ENCODE results near the gene CRBN. TPM values are rescaled to one million over a fixed set of nuclear protein-coding genes. Genes with fewer than 3 reads are reported as not detected.

The CRBN gene
- total RNA-seq, 2 experiments from 2014 or later: 33.7 to 35.0 TPM

GRCh38 chr3:3212781-3213440, 33.4 kb upstream of the CRBN start:
- Mint-ChIP-seq H3K4me1 (ENCODE audit: low read depth) (no peaks in the 10 kb centered on the region), H3K36me3 (ENCODE audit: low read depth) (no peaks in the 10 kb centered on the region), H3K4me3 (no peak overlapping the region), H3K27ac (no peak overlapping the region), H3K9me3 (no peaks in the 10 kb centered on the region), H3K27me3 (no peaks in the 10 kb centered on the region)
- ChIA-PET CTCF (interaction anchor here (2.1 to 5.1 kb wide), 2 partner anchors 12 to 13 kb away, joined by 11 to 39 read pairs; no protein-coding TSS in a partner anchor), POLR2A (no interaction called here)
- intact Hi-C loops (cut with micrococcal nuclease): no loop called here
- TF ChIP-seq, protein P1, sequence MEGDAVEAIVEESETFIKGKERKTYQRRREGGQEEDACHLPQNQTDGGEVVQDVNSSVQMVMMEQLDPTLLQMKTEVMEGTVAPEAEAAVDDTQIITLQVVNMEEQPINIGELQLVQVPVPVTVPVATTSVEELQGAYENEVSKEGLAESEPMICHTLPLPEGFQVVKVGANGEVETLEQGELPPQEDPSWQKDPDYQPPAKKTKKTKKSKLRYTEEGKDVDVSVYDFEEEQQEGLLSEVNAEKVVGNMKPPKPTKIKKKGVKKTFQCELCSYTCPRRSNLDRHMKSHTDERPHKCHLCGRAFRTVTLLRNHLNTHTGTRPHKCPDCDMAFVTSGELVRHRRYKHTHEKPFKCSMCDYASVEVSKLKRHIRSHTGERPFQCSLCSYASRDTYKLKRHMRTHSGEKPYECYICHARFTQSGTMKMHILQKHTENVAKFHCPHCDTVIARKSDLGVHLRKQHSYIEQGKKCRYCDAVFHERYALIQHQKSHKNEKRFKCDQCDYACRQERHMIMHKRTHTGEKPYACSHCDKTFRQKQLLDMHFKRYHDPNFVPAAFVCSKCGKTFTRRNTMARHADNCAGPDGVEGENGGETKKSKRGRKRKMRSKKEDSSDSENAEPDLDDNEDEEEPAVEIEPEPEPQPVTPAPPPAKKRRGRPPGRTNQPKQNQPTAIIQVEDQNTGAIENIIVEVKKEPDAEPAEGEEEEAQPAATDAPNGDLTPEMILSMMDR (IDR thresholded peaks at IDR 0.05): no peak
- ATAC-seq (no peak), DNase-seq (no peak)

DNA sequence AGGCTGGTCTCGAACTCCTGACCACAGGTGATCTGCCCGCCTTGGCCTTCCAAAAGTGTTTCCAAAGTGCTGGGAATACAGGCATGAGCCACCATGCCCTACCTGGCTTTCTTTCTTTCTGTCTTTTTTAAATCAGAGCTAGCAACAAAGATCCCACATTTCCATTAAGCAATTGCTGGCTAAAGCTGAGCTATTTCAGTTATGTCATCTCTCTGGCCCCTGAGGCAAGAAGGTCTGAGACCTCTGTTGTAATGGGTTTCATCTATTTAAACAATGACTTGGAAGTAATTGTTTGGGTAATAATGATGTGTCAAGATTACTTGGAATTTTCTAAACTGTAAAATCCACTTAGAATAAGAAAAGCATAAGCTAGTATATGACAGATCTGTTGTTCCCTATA, 30.2 kb upstream of the CRBN start:
- ChIA-PET POLR2A (no interaction called here), CTCF (interaction anchor here (1.4 to 5.1 kb wide), 3 partner anchors 10 to 789 kb away, joined by 5 to 39 read pairs (median 6); no protein-coding TSS in a partner anchor)

GRCh38 chr3:3209057-3209456, 29.6 kb upstream of the CRBN start:
- H3K4me3 Mint-ChIP-seq: no peak overlapping the region
- TF ChIP-seq, protein P1 (IDR thresholded peaks at IDR 0.05): no peak
- no peaks in the 10 kb centered on the region for H3K9me3 Mint-ChIP-seq
- H3K36me3 Mint-ChIP-seq (ENCODE audit: low read depth): no peaks in the 10 kb centered on the region
- no peak for DNase-seq
- intact Hi-C loops (cut with micrococcal nuclease): loop anchor here (10.0 kb wide), 1 partner anchor 1066 kb away; no protein-coding TSS in a partner anchor
- ATAC-seq: no peak
- ChIA-PET POLR2A (no interaction called here), CTCF (interaction anchor here (1.4 to 5.1 kb wide), 3 partner anchors 9 to 789 kb away, joined by 5 to 39 read pairs (median 7); no protein-coding TSS in a partner anchor)
- no peaks in the 10 kb centered on the region for H3K4me1 Mint-ChIP-seq (ENCODE audit: low read depth)
- H3K27ac Mint-ChIP-seq: no peak overlapping the region
- H3K27me3 Mint-ChIP-seq: no peaks in the 10 kb centered on the region

More for the DNA sequence above, 30.2 kb upstream of the CRBN start:
- Mint-ChIP-seq H3K4me3 (no peak overlapping the region), H3K9me3 (no peaks in the 10 kb centered on the region), H3K36me3 (ENCODE audit: low read depth) (no peaks in the 10 kb centered on the region), H3K27me3 (no peaks in the 10 kb centered on the region), H3K4me1 (ENCODE audit: low read depth) (no peaks in the 10 kb centered on the region), H3K27ac (no peak overlapping the region)
- intact Hi-C loops (cut with micrococcal nuclease): loop anchor here (10.0 kb wide), 1 partner anchor 1065 kb away; no protein-coding TSS in a partner anchor
- no peak for DNase-seq
- ATAC-seq: no peak
- TF ChIP-seq, protein P1 (IDR thresholded peaks at IDR 0.05): no peak

DNA sequence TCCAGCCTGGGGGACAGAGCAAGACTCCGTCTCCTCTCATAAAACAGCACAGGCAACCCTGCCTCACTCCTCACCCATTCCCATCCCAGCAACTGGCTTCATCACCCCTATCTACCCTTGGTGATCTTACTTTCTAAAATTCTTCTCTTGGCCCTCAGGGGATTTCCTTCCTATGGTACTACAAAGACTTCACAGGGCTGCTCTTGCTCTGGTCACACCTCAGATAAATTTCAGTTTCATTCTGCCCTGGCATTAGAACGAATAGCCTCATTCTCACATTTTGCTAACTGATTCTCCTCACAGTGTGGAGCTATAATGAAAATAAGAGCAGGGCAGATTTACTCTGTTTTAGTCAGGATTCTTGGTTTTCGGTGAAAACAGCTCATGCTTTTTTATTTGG, 22.1 kb upstream of the CRBN start:
- ATAC-seq (peak; percentile 72), DNase-seq (no peak)
- Mint-ChIP-seq H3K4me1 (ENCODE audit: low read depth) (peaks cover 15% of the 10 kb centered on the region), H3K9me3 (no peaks in the 10 kb centered on the region), H3K27ac (no peak overlapping the region), H3K27me3 (peaks cover 2% of the 10 kb centered on the region), H3K4me3 (no peak overlapping the region), H3K36me3 (ENCODE audit: low read depth) (no peaks in the 10 kb centered on the region)
- ChIA-PET POLR2A (interaction anchor here (1.4 kb wide), 1 partner anchor 10 kb away, joined by 4 read pairs; no protein-coding TSS in a partner anchor), CTCF (interaction anchor here (0.8 to 5.2 kb wide), 10 partner anchors 9 to 1091 kb away, joined by 3 to 55 read pairs (median 14); no protein-coding TSS in a partner anchor)
- intact Hi-C loops (cut with micrococcal nuclease): loop anchor here (10.0 kb wide), 1 partner anchor 1073 kb away; no protein-coding TSS in a partner anchor
- TF ChIP-seq, protein P1 (IDR thresholded peaks at IDR 0.05): no peak

Data from activated CD8-positive, alpha-beta T cell treated with anti-CD3 and anti-CD28 coated beads for 36 hours (primary cell).